Measurements from ENCODE around the gene CHP1. TPM values are rescaled to one million over a fixed set of nuclear protein-coding genes. Genes with fewer than 3 reads are reported as not detected.
A peak's percentile ranks its signal among the peaks of the same experiment; 100 is the strongest.

Gene CHP1
- polyA plus RNA-seq, 3 donors: 57.2 to 67.2 (median 58.8) TPM

GRCh38 chr15:41269887-41270286 is 38.8 kb downstream of the CHP1 start:
- intact Hi-C loops (cut with micrococcal nuclease): no loop called here
- Histone ChIP-seq H3K4me2 (replicated peaks; ENCODE audit: extremely low read depth, low read length, poor library complexity, severe bottlenecking) (no peak overlapping the region), H3K27ac (ENCODE audit: low read depth in 1 of 2, low read length in 2 of 2) (no peak overlapping the region), H4K20me1 (ENCODE audit: insufficient read depth, low read length) (no peaks in the 10 kb centered on the region), H3K79me2 (ENCODE audit: insufficient read depth, low read length) (no peaks in the 10 kb centered on the region), H3K9me3 (replicated peaks in 1 of 2; ENCODE audit: control insufficient read depth in 1 of 2, insufficient read depth in 1 of 2, low read length in 2 of 2) (no peaks in the 10 kb centered on the region), H3K4me3 (replicated peaks in 1 of 3; ENCODE audit: low read depth in 2 of 3, low read length in 3 of 3) (no peak overlapping the region), H3K9ac (ENCODE audit: insufficient read depth, low read length, poor library complexity, severe bottlenecking) (no peak overlapping the region), H3K27me3 (ENCODE audit: control insufficient read depth in 2 of 2, insufficient read depth in 2 of 2, low read length in 2 of 2) (no peaks in the 10 kb centered on the region), H3K36me3 (replicated peaks in 1 of 2; ENCODE audit: control insufficient read depth in 1 of 2, insufficient read depth in 2 of 2, low read length in 2 of 2) (peaks cover 51 to 91% of the 10 kb centered on the region in 2 donors), H2AFZ (ENCODE audit: insufficient read depth, low read depth, low read length, poor library complexity, severe bottlenecking) (no peak overlapping the region), H3K4me1 (ENCODE audit: control insufficient read depth in 1 of 2, insufficient read depth in 2 of 2, low read length in 2 of 2) (no peaks in the 10 kb centered on the region)
- no peaks in the 10 kb centered on the region for H3K4me1 Mint-ChIP-seq
- peaks cover 66 to 83% of the 10 kb centered on the region in 2 donors for H3K36me3 Mint-ChIP-seq
- TF ChIP-seq CTCF (IDR thresholded peaks at IDR 0.05): no peak
- DNase-seq: no peak
- no peak overlapping the region for H3K4me3 Mint-ChIP-seq
- no CpG with 5 or more reads among the region's 2 CpGs for WGBS (ENCODE audit: insufficient coverage)
- peak overlapping the region in 1 of 7 donors; percentile 54 for H3K27ac Mint-ChIP-seq
- no peaks in the 10 kb centered on the region for H3K9me3 Mint-ChIP-seq
- H3K27me3 Mint-ChIP-seq (ENCODE audit: low read depth in 3 of 3): no peaks in the 10 kb centered on the region

GRCh38 chr15:41276831-41277230 is 45.8 kb downstream of the CHP1 start:
- Histone ChIP-seq H3K9ac (ENCODE audit: insufficient read depth, low read length, poor library complexity, severe bottlenecking) (no peak overlapping the region), H3K4me3 (replicated peaks in 1 of 3; ENCODE audit: low read depth in 2 of 3, low read length in 3 of 3) (no peak overlapping the region), H3K9me3 (replicated peaks in 1 of 2; ENCODE audit: control insufficient read depth in 1 of 2, insufficient read depth in 1 of 2, low read length in 2 of 2) (no peaks in the 10 kb centered on the region), H2AFZ (ENCODE audit: insufficient read depth, low read depth, low read length, poor library complexity, severe bottlenecking) (no peak overlapping the region), H3K79me2 (ENCODE audit: insufficient read depth, low read length) (no peaks in the 10 kb centered on the region), H3K27me3 (ENCODE audit: control insufficient read depth in 2 of 2, insufficient read depth in 2 of 2, low read length in 2 of 2) (no peaks in the 10 kb centered on the region), H3K27ac (ENCODE audit: low read depth in 1 of 2, low read length in 2 of 2) (no peak overlapping the region), H3K4me2 (replicated peaks; ENCODE audit: extremely low read depth, low read length, poor library complexity, severe bottlenecking) (no peak overlapping the region), H3K4me1 (ENCODE audit: control insufficient read depth in 1 of 2, insufficient read depth in 2 of 2, low read length in 2 of 2) (no peaks in the 10 kb centered on the region), H4K20me1 (ENCODE audit: insufficient read depth, low read length) (no peaks in the 10 kb centered on the region), H3K36me3 (replicated peaks in 1 of 2; ENCODE audit: control insufficient read depth in 1 of 2, insufficient read depth in 2 of 2, low read length in 2 of 2) (peaks cover 49 to 90% of the 10 kb centered on the region in 2 donors)
- Mint-ChIP-seq H3K27me3 (ENCODE audit: low read depth in 3 of 3) (no peaks in the 10 kb centered on the region), H3K27ac (peak overlapping the region in 1 of 7 donors; percentile 9), H3K4me3 (no peak overlapping the region), H3K9me3 (no peaks in the 10 kb centered on the region), H3K4me1 (no peaks in the 10 kb centered on the region), H3K36me3 (peaks cover 52 to 82% of the 10 kb centered on the region in 2 donors)
- intact Hi-C loops (cut with micrococcal nuclease): no loop called here
- TF ChIP-seq CTCF (IDR thresholded peaks at IDR 0.05): no peak
- no peak for DNase-seq

All from CD14-positive monocyte (primary cell).